Heart left ventricle (tissue), 16 donors: ENCODE measurements around the gene TTC17. TPM values are rescaled to one million over a fixed set of nuclear protein-coding genes. Genes with fewer than 3 reads are reported as not detected.
"Not testable (repeated sequence)": the region's sequence is repeated elsewhere in the genome, so short reads cannot be mapped to it uniquely, and the experiment has no call there.

ENCODE experiments used
- ATAC-seq, 4 donors: fragments of 200-7000 bp; cut with Tn5 transposase; one replicate each; pipeline ENCODE4 v1.9.1; 2020 to 2022; ENCODE audit warnings: moderate library complexity in 4 of 4, mild to moderate bottlenecking in 3 of 4, moderate number of reproducible peaks in 1 of 4
- DNase-seq, 5 donors: peaks; one replicate each; pipeline ENCODE4 v3.0.0-alpha.2; 2020
- H3K27ac ChIP-seq, 12 donors: fragments of 200-600 bp; sonication (generic) in 4 of 12; one replicate each; pipeline versions ENCODE4 v1.5.0 to v1.8.0; 2016 to 2022; ENCODE audit warnings: mild to moderate bottlenecking in 2 of 12
- H3K27me3 ChIP-seq, 9 donors: fragments of 200-600 bp; sonication (generic) in 2 of 9; one replicate each; pipeline versions ENCODE4 v1.5.1 to v1.8.0; 2016 to 2022; ENCODE audit warnings: mild to moderate bottlenecking in 3 of 9
- H3K36me3 ChIP-seq, 9 donors: fragments of 200-600 bp; sonication (generic) in 2 of 9; one replicate each; pipeline versions ENCODE4 v1.5.0 to v1.8.0; 2018 to 2022; ENCODE audit warnings: mild to moderate bottlenecking in 2 of 9
- H3K4me1 ChIP-seq, 12 donors: fragments of 200-600 bp; sonication (generic) in 4 of 12; one replicate each; pipeline versions ENCODE4 v1.5.0 to v1.8.0; 2016 to 2022; ENCODE audit warnings: mild to moderate bottlenecking in 3 of 12
- H3K4me3 ChIP-seq, 12 donors: fragments of 200-600 bp; sonication (generic) in 4 of 12; one replicate each; pipeline versions ENCODE4 v1.5.0 to v1.8.0; 2017 to 2022; ENCODE audit warnings: mild to moderate bottlenecking in 9 of 12, moderate library complexity in 4 of 12
- H3K9me3 ChIP-seq, 12 donors: fragments of 200-600 bp; sonication (generic) in 4 of 12; one replicate each; pipeline versions ENCODE4 v1.5.0 to v1.8.0; 2016 to 2022; ENCODE audit warnings: mild to moderate bottlenecking in 1 of 12
- POLR2A ChIP-seq, 2 donors: fragments of 450-650 bp; IDR thresholded peaks; one replicate each; pipeline ENCODE4 v1.6.1; 2017; ENCODE audit warnings: antibody characterized with exemption in 2 of 2, mild to moderate bottlenecking in 2 of 2, moderate library complexity in 2 of 2
- WGBS, 4 donors: extraction: QIAGEN DNeasy Blood & Tissue Kit in 2 of 4; methylation state at CpG; one replicate each; pipeline versions ENCODE4 v1.1.5 to v1.1.7; 2013 to 2018; 5-methylcytosine and 5-hydroxymethylcytosine counted together
- intact Hi-C, 10 donors: fragments of 100-400 bp; cut with DNase I; formaldehyde crosslinking; loops; one replicate each; pipeline versions ENCODE4 v1.11.1 to v1.14.2; 2022
- polyA plus RNA-seq, 2 donors: library from polyadenylated mRNA; stranded (reverse); fragments of 200-250 nt; gene quantifications; one replicate each; pipeline ENCODE4 v1.2.3, GENCODE V29; 2013
- total RNA-seq, 9 donors: library from RNA; depleted of rRNA in 2 of 9; stranded (reverse); fragments of >200 nt in 2 of 9; fragmentation: NEBNext Ultra II Directional in 3 of 9; extraction: Animal tissue kit (Norgen Biotek cat#: 25700) in 3 of 9; gene quantifications; one replicate each; pipeline versions ENCODE4 v1.1.0 to v1.2.4, GENCODE V29; 2016 to 2023
- TF ChIP-seq, protein P1 (sequence below), 12 donors: fragments of 200-600 bp; sonication (generic) in 4 of 12; IDR thresholded peaks; one replicate each; pipeline versions ENCODE4 v1.5.0 to v1.8.0; 2018 to 2022; ENCODE audit warnings: antibody characterized with exemption in 12 of 12, mild to moderate bottlenecking in 5 of 12
- donor health status: ischemic (EF 13 %, LVEDD 7.1; RV severe dilation, severe dysfunction).
- donor health status: healthy with polysubstance abuse.
- donor health status: DM: no; HTN: yes; CAD: no.
- donor health status: DM: no; HTN: no; CAD: no.
- donor health status: ischemic (EF 25% LVEDD 6.9; RV normal size, moderate dysfunction).
- donor health status: ischemic (EF 25% LVEDD 5.7; RV mildly dilated, moderate dysfunction).
- donor health status: healthy.
- donor health status: DM: yes; HTN: yes; CAD: no.
- donor health status: ischemic (EF 35%, LVEDD 5.7; RV mildly dilated, moderate dysfunction).
- donor health status: nonischemic (EF 11% LVEDD 7.7; RV severe dilation, severe dysfunction).
- donor health status: DM: yes; HTN: yes; CAD: no.
- donor health status: PGD.
- donor health status: ischemic (EF 29% LVEDD 5.4; RV normal size, mild dysfunction).
- donor health status: nonischemic (EF 23%, LVEDD 6.1; RV moderate dilation, normal function).

Gene TTC17
- total and polyA plus RNA-seq, 11 donors = 20.9 to 43.9 (median 30.2) TPM

DNA sequence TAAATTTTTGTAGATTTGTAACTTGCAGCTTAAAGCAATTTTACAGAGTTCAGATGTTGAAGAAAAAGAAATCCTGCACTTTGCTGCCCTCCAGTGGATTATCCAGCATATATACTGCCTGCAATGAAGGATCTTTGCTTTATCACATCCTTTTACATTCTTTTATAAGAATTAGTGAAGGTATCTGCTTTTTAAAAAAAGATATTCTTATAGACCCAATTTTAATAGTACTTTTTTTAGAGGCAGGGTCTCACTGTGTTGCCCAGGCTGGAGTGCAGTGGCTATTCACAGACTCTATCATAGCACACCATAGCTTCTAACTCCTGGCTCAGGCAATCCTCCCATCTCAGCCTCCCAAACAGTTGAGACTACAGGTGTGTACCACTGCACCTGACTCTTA, 60.7 kb downstream of the TTC17 start:
- TF ChIP-seq, protein P1, sequence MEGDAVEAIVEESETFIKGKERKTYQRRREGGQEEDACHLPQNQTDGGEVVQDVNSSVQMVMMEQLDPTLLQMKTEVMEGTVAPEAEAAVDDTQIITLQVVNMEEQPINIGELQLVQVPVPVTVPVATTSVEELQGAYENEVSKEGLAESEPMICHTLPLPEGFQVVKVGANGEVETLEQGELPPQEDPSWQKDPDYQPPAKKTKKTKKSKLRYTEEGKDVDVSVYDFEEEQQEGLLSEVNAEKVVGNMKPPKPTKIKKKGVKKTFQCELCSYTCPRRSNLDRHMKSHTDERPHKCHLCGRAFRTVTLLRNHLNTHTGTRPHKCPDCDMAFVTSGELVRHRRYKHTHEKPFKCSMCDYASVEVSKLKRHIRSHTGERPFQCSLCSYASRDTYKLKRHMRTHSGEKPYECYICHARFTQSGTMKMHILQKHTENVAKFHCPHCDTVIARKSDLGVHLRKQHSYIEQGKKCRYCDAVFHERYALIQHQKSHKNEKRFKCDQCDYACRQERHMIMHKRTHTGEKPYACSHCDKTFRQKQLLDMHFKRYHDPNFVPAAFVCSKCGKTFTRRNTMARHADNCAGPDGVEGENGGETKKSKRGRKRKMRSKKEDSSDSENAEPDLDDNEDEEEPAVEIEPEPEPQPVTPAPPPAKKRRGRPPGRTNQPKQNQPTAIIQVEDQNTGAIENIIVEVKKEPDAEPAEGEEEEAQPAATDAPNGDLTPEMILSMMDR (IDR thresholded peaks at IDR 0.05) = peak; percentile 29 to 71 (median 58)
- TF ChIP-seq POLR2A (IDR thresholded peaks at IDR 0.05) = no peak
- Histone ChIP-seq H3K4me3 (no peak overlapping the region), H3K27me3 (no peaks in the 10 kb centered on the region), H3K36me3 (peaks cover 0 to 64% (median 44%) of the 10 kb centered on the region in 9 donors), H3K27ac (no peak overlapping the region), H3K9me3 (no peaks in the 10 kb centered on the region), H3K4me1 (no peaks in the 10 kb centered on the region)
- intact Hi-C loops = no loop called here
- ATAC-seq (peak in 1 of 4 donors; percentile 43), DNase-seq (no peak)

DNA sequence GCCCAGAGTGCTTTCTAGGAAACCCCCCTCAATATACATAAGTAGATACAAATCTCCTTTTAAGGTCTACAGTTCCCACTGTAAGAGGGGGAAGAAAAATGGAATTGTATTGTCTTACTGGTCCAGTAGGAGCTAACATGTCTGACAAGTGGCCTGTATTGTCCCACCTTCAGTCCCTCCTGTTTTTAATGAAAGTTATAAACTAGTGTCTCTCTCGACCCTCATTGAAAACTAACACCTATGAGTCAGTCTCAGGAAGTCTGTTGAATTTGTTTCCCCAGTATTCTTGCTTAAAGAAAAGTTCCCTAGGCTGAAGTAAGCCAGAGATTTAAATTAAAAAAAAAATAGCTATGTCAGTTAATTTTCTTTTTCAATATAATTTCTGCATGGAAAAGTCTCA, 69.3 kb downstream of the TTC17 start:
- Histone ChIP-seq H3K36me3 (peaks cover 0 to 46% (median 20%) of the 10 kb centered on the region in 9 donors), H3K4me1 (no peaks in the 10 kb centered on the region), H3K4me3 (no peak overlapping the region), H3K9me3 (no peaks in the 10 kb centered on the region), H3K27ac (no peak overlapping the region), H3K27me3 (no peaks in the 10 kb centered on the region)
- intact Hi-C loops = no loop called here
- WGBS, 4 donors = 73 to 86% (median 80%) methylated on average over 1 of the region's 1 CpG
- no peak for DNase-seq
- ATAC-seq = no peak
- TF ChIP-seq, protein P1 (IDR thresholded peaks at IDR 0.05) = no peak
- no peak for TF ChIP-seq POLR2A (IDR thresholded peaks at IDR 0.05)

DNA sequence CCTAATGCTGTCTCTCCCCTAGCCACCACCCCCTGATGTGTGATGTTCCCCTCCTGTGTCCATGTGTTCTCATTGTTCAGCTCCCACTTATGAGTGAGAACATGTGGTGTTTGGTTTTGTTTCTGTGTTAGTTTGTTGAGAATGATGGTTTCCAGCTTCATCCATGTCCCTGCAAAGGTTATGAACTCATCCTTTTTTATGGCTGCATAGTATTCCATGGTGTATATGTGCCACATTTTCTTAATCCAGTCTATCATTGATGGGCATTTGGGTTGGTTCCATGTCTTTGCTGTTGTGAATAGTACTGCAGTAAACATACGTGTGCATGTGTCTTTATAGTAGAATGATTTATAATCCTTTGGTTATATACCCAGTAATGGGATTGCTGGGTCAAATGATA, 72.2 kb downstream of the TTC17 start:
- H3K4me3 ChIP-seq, H3K4me1 ChIP-seq, ATAC-seq, DNase-seq, H3K27ac ChIP-seq, H3K9me3 ChIP-seq, H3K27me3 ChIP-seq, intact Hi-C loops: not testable (repeated sequence)
- 98 to 100% (median 100%) methylated on average over 1 of the region's 1 CpG for WGBS, 4 donors
- H3K36me3 ChIP-seq = peaks cover 0 to 46% (median 20%) of the 10 kb centered on the region in 9 donors

DNA sequence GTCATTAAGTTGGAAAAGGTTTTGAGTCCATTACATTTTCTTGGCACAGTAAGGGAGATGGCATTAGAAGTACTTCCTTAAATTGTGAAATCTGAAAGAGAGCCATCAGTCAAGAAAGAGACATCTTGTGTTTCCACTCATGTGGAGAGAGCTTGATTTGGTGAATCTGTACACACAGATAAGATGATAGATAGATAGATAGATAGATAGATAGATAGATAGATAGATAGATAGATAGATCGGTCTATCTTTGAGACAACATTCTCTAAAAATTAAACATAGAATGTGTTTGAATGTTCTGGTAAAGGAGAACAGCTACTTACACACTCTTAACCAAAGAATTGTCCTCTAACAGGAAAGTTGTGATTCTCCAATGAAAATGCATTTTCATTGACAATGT, 76.2 kb downstream of the TTC17 start:
- H3K27me3 ChIP-seq = no peaks in the 10 kb centered on the region
- TF ChIP-seq POLR2A (IDR thresholded peaks at IDR 0.05) = no peak
- TF ChIP-seq, protein P1 (IDR thresholded peaks at IDR 0.05) = no peak
- H3K9me3 ChIP-seq = no peaks in the 10 kb centered on the region
- no peak overlapping the region for H3K27ac ChIP-seq
- intact Hi-C loops = no loop called here
- peaks cover 0 to 6% (median 0%) of the 10 kb centered on the region in 12 donors for H3K4me1 ChIP-seq
- DNase-seq (no peak), ATAC-seq (no peak)
- H3K4me3 ChIP-seq = no peak overlapping the region
- H3K36me3 ChIP-seq = peaks cover 0 to 69% (median 48%) of the 10 kb centered on the region in 9 donors
- WGBS, 4 donors = 96 to 100% (median 99%) methylated on average over 1 of the region's 1 CpG

DNA sequence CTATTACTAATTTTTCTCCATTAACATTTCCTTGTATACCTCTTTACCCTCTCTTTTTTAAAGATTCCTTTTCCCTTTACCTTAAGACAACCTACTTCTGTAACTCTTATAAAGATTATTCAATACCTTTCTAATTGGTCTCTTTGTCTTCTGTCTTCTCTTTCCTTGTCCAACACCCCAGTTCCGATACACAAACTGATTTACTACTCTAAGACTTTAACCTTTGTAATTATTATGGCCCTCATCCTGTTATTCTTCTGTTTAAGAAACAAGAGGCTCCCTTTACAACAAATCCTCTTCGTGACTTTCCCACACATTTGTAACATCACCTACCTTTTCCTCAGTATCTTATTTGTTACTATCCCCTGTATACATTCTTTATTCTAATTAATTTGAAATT, 81.8 kb downstream of the TTC17 start:
- Histone ChIP-seq H3K27me3 (no peaks in the 10 kb centered on the region), H3K4me1 (peaks cover 0 to 6% (median 0%) of the 10 kb centered on the region in 12 donors), H3K9me3 (no peaks in the 10 kb centered on the region), H3K27ac (no peak overlapping the region), H3K4me3 (no peak overlapping the region), H3K36me3 (peaks cover 0 to 98% (median 93%) of the 10 kb centered on the region in 9 donors)
- no peak for DNase-seq
- no peak for TF ChIP-seq POLR2A (IDR thresholded peaks at IDR 0.05)
- TF ChIP-seq, protein P1 (IDR thresholded peaks at IDR 0.05) = no peak
- intact Hi-C loops = loop anchor here in 1 of 10 donors (10.0 kb wide), 1 partner anchor 56 kb away; no protein-coding TSS in a partner anchor
- no peak for ATAC-seq
- WGBS, 4 donors = 97 to 99% (median 98%) methylated on average over 2 of the region's 2 CpGs
